ENCODE results near the gene FIBCD1. TPM values are rescaled to one million over a fixed set of nuclear protein-coding genes. Genes with fewer than 3 reads are reported as not detected.

FIBCD1 gene
- total and polyA plus RNA-seq, 2 experiments from 2014 or later = 4.4 to 5.6 TPM

- ATAC-seq (no peak), DNase-seq (ENCODE audit: low spot score) (no peak)
- Histone ChIP-seq H2AFZ (no peak overlapping the region), H3K27me3 (ENCODE audit: insufficient read depth) (peaks cover 15% of the 10 kb centered on the region), H3K9me2 (ENCODE audit: insufficient read depth) (no peaks in the 10 kb centered on the region), H4K20me1 (replicated peaks; ENCODE audit: insufficient read depth) (no peaks in the 10 kb centered on the region), H3K27ac (ENCODE audit: low read depth) (no peak overlapping the region), H3K4me3 (no peak overlapping the region), H3K4me2 (no peak overlapping the region), H3K4me1 (ENCODE audit: insufficient read depth) (peaks cover 11% of the 10 kb centered on the region; the same call in 1 of the 2 replicates), H3F3A (replicated peaks; ENCODE audit: low read depth) (peaks cover 6% of the 10 kb centered on the region), H3K36me3 (ENCODE audit: insufficient read depth) (no peaks in the 10 kb centered on the region), H3K79me2 (replicated peaks; ENCODE audit: insufficient read depth) (no peaks in the 10 kb centered on the region)
- H3K4me1 Mint-ChIP-seq = peaks cover 13% of the 10 kb centered on the region
- H3K27me3 Mint-ChIP-seq (ENCODE audit: insufficient read depth, low read depth, poor library complexity) = peaks cover 24% of the 10 kb centered on the region
- no peak overlapping the region for H3K27ac Mint-ChIP-seq
- peaks cover 16% of the 10 kb centered on the region for H3K9me3 Mint-ChIP-seq
- no peak for TF ChIP-seq ZNF331 (CRISPR knock-in tag; IDR thresholded peaks at IDR 0.05; ENCODE audit: low read depth)
- no peak for TF ChIP-seq JUNB (IDR thresholded peaks at IDR 0.05; ENCODE audit: unreplicated experiment)
- TF ChIP-seq EZH2 (IDR thresholded peaks at IDR 0.05; ENCODE audit: low read depth, unreplicated experiment) = no peak
- no peak for TF ChIP-seq ETS1 (IDR thresholded peaks at IDR 0.05)
- TF ChIP-seq POLR2AphosphoS5 (IDR thresholded peaks at IDR 0.05; ENCODE audit: low read depth) = no peak
- TF ChIP-seq STAT1 (IDR thresholded peaks at IDR 0.05; ENCODE audit: unreplicated experiment) = no peak
- no peak for TF ChIP-seq REST (IDR thresholded peaks at IDR 0.05; ENCODE audit: unreplicated experiment)
- no peak for TF ChIP-seq ZNF114 (CRISPR knock-in tag; IDR thresholded peaks at IDR 0.05)
- no peak overlapping the region for H3K4me3 Mint-ChIP-seq
- no peaks in the 10 kb centered on the region for H3K36me3 Mint-ChIP-seq (ENCODE audit: low read depth)
Measured at GRCh38 chr9:130945173-130945572, 6.1 kb upstream of the FIBCD1 start.

GRCh38 chr9:130944510-130945058, 5.5 kb upstream of the FIBCD1 start:
- H3K27me3 Mint-ChIP-seq (ENCODE audit: insufficient read depth, low read depth, poor library complexity) = peaks cover 30% of the 10 kb centered on the region
- DNase-seq (ENCODE audit: low spot score) = no peak
- H3K9me2 ChIP-seq (ENCODE audit: insufficient read depth) = no peaks in the 10 kb centered on the region

More at GRCh38 chr9:130944510-130945058, 5.5 kb upstream of the FIBCD1 start:
- Histone ChIP-seq H3K27me3 (ENCODE audit: insufficient read depth) (peaks cover 20% of the 10 kb centered on the region), H3K4me1 (ENCODE audit: insufficient read depth) (peaks cover 12% of the 10 kb centered on the region; the same call in 1 of the 2 replicates), H3K79me2 (replicated peaks; ENCODE audit: insufficient read depth) (no peaks in the 10 kb centered on the region), H3F3A (replicated peaks; ENCODE audit: low read depth) (peaks cover 7% of the 10 kb centered on the region), H4K20me1 (replicated peaks; ENCODE audit: insufficient read depth) (no peaks in the 10 kb centered on the region), H3K27ac (ENCODE audit: low read depth) (no peak overlapping the region), H3K36me3 (ENCODE audit: insufficient read depth) (no peaks in the 10 kb centered on the region), H3K4me2 (no peak overlapping the region), H3K4me3 (no peak overlapping the region), H2AFZ (no peak overlapping the region)
- Mint-ChIP-seq H3K4me1 (peaks cover 13% of the 10 kb centered on the region), H3K4me3 (no peak overlapping the region), H3K9me3 (peaks cover 10% of the 10 kb centered on the region; the same call in 2 of the 3 replicates), H3K27ac (no peak overlapping the region), H3K36me3 (ENCODE audit: low read depth) (no peaks in the 10 kb centered on the region)
- TF ChIP-seq ETS1 (IDR thresholded peaks at IDR 0.05) (no peak), REST (IDR thresholded peaks at IDR 0.05; ENCODE audit: unreplicated experiment) (peak; percentile 70), EZH2phosphoT487 (IDR thresholded peaks at IDR 0.05; ENCODE audit: unreplicated experiment) (no peak), POLR2AphosphoS5 (IDR thresholded peaks at IDR 0.05; ENCODE audit: low read depth) (no peak), NANOG (IDR thresholded peaks at IDR 0.05; ENCODE audit: borderline replicate concordance) (no peak), EZH2 (IDR thresholded peaks at IDR 0.05; ENCODE audit: low read depth, unreplicated experiment) (no peak)
- ATAC-seq = no peak

All from GM23338 (cell line).